Measurements from ENCODE around the gene PRKCH.

The PRKCH gene

GRCh38 chr14:61321385-61322010 lies at the start of gene PRKCH:
TSS of gene PRKCH (plus strand) at chr14:61321579. CDS start at chr14:61322102, 523 bp downstream.
- TF ChIP-seq TSHZ2 (CRISPR knock-in tag; IDR thresholded peaks at IDR 0.05) (no peak), CSDC2 (CRISPR knock-in tag; IDR thresholded peaks at IDR 0.05) (no peak)
- ATAC-seq, result peak; percentile 84

GRCh38 chr14:61277232-61277631 lies 44.1 kb upstream of the PRKCH start:
- ATAC-seq, result no peak
- TF ChIP-seq RARB (CRISPR knock-in tag; IDR thresholded peaks at IDR 0.05), result no peak
- no peak for TF ChIP-seq TOX (CRISPR knock-in tag; IDR thresholded peaks at IDR 0.05; ENCODE audit: borderline replicate concordance)
- TF ChIP-seq ZNF70 (CRISPR knock-in tag; IDR thresholded peaks at IDR 0.05), result no peak
- TF ChIP-seq PPARA (CRISPR knock-in tag; IDR thresholded peaks at IDR 0.05; ENCODE audit: borderline replicate concordance), result no peak
- no peak for TF ChIP-seq CREB5 (CRISPR knock-in tag; IDR thresholded peaks at IDR 0.05; ENCODE audit: low read depth)
- no peak for TF ChIP-seq ISL1 (CRISPR knock-in tag; IDR thresholded peaks at IDR 0.05)
- no peak for TF ChIP-seq ZFP30 (CRISPR knock-in tag; IDR thresholded peaks at IDR 0.05)

GRCh38 chr14:61277784-61278183 lies 43.6 kb upstream of the PRKCH start:
- no peak for ATAC-seq
- TF ChIP-seq ZNF8 (CRISPR knock-in tag; IDR thresholded peaks at IDR 0.05) (no peak), ISL1 (CRISPR knock-in tag; IDR thresholded peaks at IDR 0.05) (no peak), TCF4 (CRISPR knock-in tag; IDR thresholded peaks at IDR 0.05; ENCODE audit: borderline replicate concordance) (no peak), CSDC2 (CRISPR knock-in tag; IDR thresholded peaks at IDR 0.05) (no peak), BACH2 (CRISPR knock-in tag; IDR thresholded peaks at IDR 0.05; ENCODE audit: borderline replicate concordance) (no peak), POU6F1 (CRISPR knock-in tag; IDR thresholded peaks at IDR 0.05; ENCODE audit: borderline replicate concordance, low read depth) (no peak), ARNTL (CRISPR knock-in tag; IDR thresholded peaks at IDR 0.05; ENCODE audit: borderline replicate concordance, low read depth) (no peak), OSR1 (CRISPR knock-in tag; IDR thresholded peaks at IDR 0.05) (no peak), CSRNP3 (CRISPR knock-in tag; IDR thresholded peaks at IDR 0.05) (no peak), PATZ1 (CRISPR knock-in tag; IDR thresholded peaks at IDR 0.05; ENCODE audit: borderline replicate concordance) (no peak), PPARA (CRISPR knock-in tag; IDR thresholded peaks at IDR 0.05; ENCODE audit: borderline replicate concordance) (no peak), TOX (CRISPR knock-in tag; IDR thresholded peaks at IDR 0.05; ENCODE audit: borderline replicate concordance) (no peak), GLIS3 (CRISPR knock-in tag; IDR thresholded peaks at IDR 0.05) (no peak)

GRCh38 chr14:61279082-61279481 lies 42.3 kb upstream of the PRKCH start:
- no peak for ATAC-seq
- no peak for TF ChIP-seq TSHZ2 (CRISPR knock-in tag; IDR thresholded peaks at IDR 0.05)
- no peak for TF ChIP-seq PPARA (CRISPR knock-in tag; IDR thresholded peaks at IDR 0.05; ENCODE audit: borderline replicate concordance)
- TF ChIP-seq PATZ1 (CRISPR knock-in tag; IDR thresholded peaks at IDR 0.05; ENCODE audit: borderline replicate concordance), result no peak
- TF ChIP-seq TCF4 (CRISPR knock-in tag; IDR thresholded peaks at IDR 0.05; ENCODE audit: borderline replicate concordance), result no peak
- no peak for TF ChIP-seq ZFP30 (CRISPR knock-in tag; IDR thresholded peaks at IDR 0.05)
- TF ChIP-seq ZNF565 (CRISPR knock-in tag; conservative IDR thresholded peaks at IDR 0.05; ENCODE audit: low read depth), result no peak
- TF ChIP-seq ZNF70 (CRISPR knock-in tag; IDR thresholded peaks at IDR 0.05), result no peak
- TF ChIP-seq TOX (CRISPR knock-in tag; IDR thresholded peaks at IDR 0.05; ENCODE audit: borderline replicate concordance), result no peak
- no peak for TF ChIP-seq CSDC2 (CRISPR knock-in tag; IDR thresholded peaks at IDR 0.05)
- no peak for TF ChIP-seq OSR1 (CRISPR knock-in tag; IDR thresholded peaks at IDR 0.05)

All from SK-N-SH treated with all-trans-retinoic acid at 6 μM for 48 hours (cell line).